ENCODE results near the gene DIP2C.
"Not testable (repeated sequence)": the region's sequence is repeated elsewhere in the genome, so short reads cannot be mapped to it uniquely, and the experiment has no call there.

The DIP2C gene

GRCh38 chr10:605632-606325 lies 83.7 kb downstream of the DIP2C start:
- Mint-ChIP-seq H3K27me3 (peaks cover 5% of the 10 kb centered on the region), H3K27ac (no peak overlapping the region), H3K36me3 (no peaks in the 10 kb centered on the region), H3K4me1 (ENCODE audit: low read depth) (peaks cover 11% of the 10 kb centered on the region), H3K4me3 (no peak overlapping the region), H3K9me3 (ENCODE audit: low read depth) (no peaks in the 10 kb centered on the region)

GRCh38 chr10:604716-605631 lies 84.5 kb downstream of the DIP2C start:
- H3K36me3 Mint-ChIP-seq: no peaks in the 10 kb centered on the region
- peaks cover 8% of the 10 kb centered on the region for H3K4me1 Mint-ChIP-seq (ENCODE audit: low read depth)
- H3K9me3 Mint-ChIP-seq (ENCODE audit: low read depth): no peaks in the 10 kb centered on the region
- no peak overlapping the region for H3K4me3 Mint-ChIP-seq
- peaks cover 5% of the 10 kb centered on the region for H3K27me3 Mint-ChIP-seq
- no peak overlapping the region for H3K27ac Mint-ChIP-seq

GRCh38 chr10:603745-604144 lies 85.7 kb downstream of the DIP2C start:
- H3K36me3 Mint-ChIP-seq: no peaks in the 10 kb centered on the region
- H3K4me1 Mint-ChIP-seq (ENCODE audit: low read depth): peaks cover 2% of the 10 kb centered on the region
- no peak overlapping the region for H3K4me3 Mint-ChIP-seq
- H3K27ac Mint-ChIP-seq: no peak overlapping the region
- peaks cover 5% of the 10 kb centered on the region for H3K27me3 Mint-ChIP-seq
- H3K9me3 Mint-ChIP-seq (ENCODE audit: low read depth): no peaks in the 10 kb centered on the region

- Mint-ChIP-seq H3K9me3 (ENCODE audit: low read depth) (no peaks in the 10 kb centered on the region), H3K27me3 (peaks cover 5% of the 10 kb centered on the region), H3K4me1 (ENCODE audit: low read depth) (no peaks in the 10 kb centered on the region), H3K36me3 (no peaks in the 10 kb centered on the region), H3K27ac (no peak overlapping the region), H3K4me3 (no peak overlapping the region)
Observed at GRCh38 chr10:602391-603005, 87.0 kb downstream of the DIP2C start.

GRCh38 chr10:601660-601963 lies 87.9 kb downstream of the DIP2C start:
- H3K9me3 Mint-ChIP-seq (ENCODE audit: low read depth): no peaks in the 10 kb centered on the region

GRCh38 chr10:600876-601659 lies 88.4 kb downstream of the DIP2C start:
- Mint-ChIP-seq H3K4me1 (ENCODE audit: low read depth) (no peaks in the 10 kb centered on the region), H3K27ac (no peak overlapping the region), H3K27me3 (peaks cover 5% of the 10 kb centered on the region), H3K4me3 (no peak overlapping the region), H3K36me3 (no peaks in the 10 kb centered on the region), H3K9me3 (ENCODE audit: low read depth) (no peaks in the 10 kb centered on the region)

More at GRCh38 chr10:601660-601963, 87.9 kb downstream of the DIP2C start:
- Mint-ChIP-seq H3K4me3 (no peak overlapping the region), H3K36me3 (no peaks in the 10 kb centered on the region), H3K27me3 (peaks cover 5% of the 10 kb centered on the region), H3K4me1 (ENCODE audit: low read depth) (no peaks in the 10 kb centered on the region), H3K27ac (no peak overlapping the region)

GRCh38 chr10:600234-600633 lies 89.2 kb downstream of the DIP2C start:
- H3K4me1 Mint-ChIP-seq (ENCODE audit: low read depth): no peaks in the 10 kb centered on the region
- no peaks in the 10 kb centered on the region for H3K36me3 Mint-ChIP-seq
- H3K9me3 Mint-ChIP-seq (ENCODE audit: low read depth): no peaks in the 10 kb centered on the region
- no peak overlapping the region for H3K27ac Mint-ChIP-seq
- no peak overlapping the region for H3K4me3 Mint-ChIP-seq
- peaks cover 5% of the 10 kb centered on the region for H3K27me3 Mint-ChIP-seq

- H3K4me3 Mint-ChIP-seq: no peak overlapping the region
- H3K27ac Mint-ChIP-seq: no peak overlapping the region
- H3K36me3 Mint-ChIP-seq: no peaks in the 10 kb centered on the region
- H3K9me3 Mint-ChIP-seq (ENCODE audit: low read depth): no peaks in the 10 kb centered on the region
- peaks cover 5% of the 10 kb centered on the region for H3K27me3 Mint-ChIP-seq
- H3K4me1 Mint-ChIP-seq (ENCODE audit: low read depth): no peaks in the 10 kb centered on the region
Observed at GRCh38 chr10:599767-600166, 89.7 kb downstream of the DIP2C start.

- Mint-ChIP-seq H3K4me3 (no peak overlapping the region), H3K36me3 (no peaks in the 10 kb centered on the region), H3K27ac (no peak overlapping the region), H3K4me1 (ENCODE audit: low read depth) (no peaks in the 10 kb centered on the region), H3K9me3 (ENCODE audit: low read depth) (no peaks in the 10 kb centered on the region), H3K27me3 (peaks cover 1% of the 10 kb centered on the region)
Observed at GRCh38 chr10:598415-599170, 90.9 kb downstream of the DIP2C start.

- H3K27ac Mint-ChIP-seq: no peak overlapping the region
- H3K9me3 Mint-ChIP-seq (ENCODE audit: low read depth): no peaks in the 10 kb centered on the region
- H3K27me3 Mint-ChIP-seq: peaks cover 1% of the 10 kb centered on the region
- no peak overlapping the region for H3K4me3 Mint-ChIP-seq
- no peaks in the 10 kb centered on the region for H3K4me1 Mint-ChIP-seq (ENCODE audit: low read depth)
- H3K36me3 Mint-ChIP-seq: no peaks in the 10 kb centered on the region
Observed at GRCh38 chr10:597976-598375, 91.5 kb downstream of the DIP2C start.

- Mint-ChIP-seq H3K36me3 (no peaks in the 10 kb centered on the region), H3K9me3 (ENCODE audit: low read depth) (no peaks in the 10 kb centered on the region), H3K4me3 (no peak overlapping the region), H3K4me1 (ENCODE audit: low read depth) (no peaks in the 10 kb centered on the region), H3K27me3 (peaks cover 1% of the 10 kb centered on the region), H3K27ac (no peak overlapping the region)
Observed at GRCh38 chr10:596725-597345, 92.6 kb downstream of the DIP2C start.

- not testable (repeated sequence) for H3K27ac Mint-ChIP-seq; H3K4me3 Mint-ChIP-seq; H3K27me3 Mint-ChIP-seq; H3K4me1 Mint-ChIP-seq (ENCODE audit: low read depth); H3K9me3 Mint-ChIP-seq (ENCODE audit: low read depth); H3K36me3 Mint-ChIP-seq
Observed at GRCh38 chr10:596131-596530, 93.3 kb downstream of the DIP2C start.

GRCh38 chr10:595473-595872 lies 94.0 kb downstream of the DIP2C start:
- Mint-ChIP-seq H3K4me1 (ENCODE audit: low read depth) (no peaks in the 10 kb centered on the region), H3K36me3 (no peaks in the 10 kb centered on the region), H3K27ac (no peak overlapping the region), H3K27me3 (no peaks in the 10 kb centered on the region), H3K9me3 (ENCODE audit: low read depth) (no peaks in the 10 kb centered on the region), H3K4me3 (no peak overlapping the region)
